GM18520 (cell line): ENCODE results near the gene PCGF3.
"Not testable (repeated sequence)": the region's sequence is repeated elsewhere in the genome, so short reads cannot be mapped to it uniquely, and the experiment has no call there.

Experiments used
- ATAC-seq: cut with Tn5 transposase; IDR thresholded peaks from one replicate; pipeline ENCODE4 v1.9.1; 2021; ENCODE audit not compliant: unreplicated experiment

Gene PCGF3

DNA sequence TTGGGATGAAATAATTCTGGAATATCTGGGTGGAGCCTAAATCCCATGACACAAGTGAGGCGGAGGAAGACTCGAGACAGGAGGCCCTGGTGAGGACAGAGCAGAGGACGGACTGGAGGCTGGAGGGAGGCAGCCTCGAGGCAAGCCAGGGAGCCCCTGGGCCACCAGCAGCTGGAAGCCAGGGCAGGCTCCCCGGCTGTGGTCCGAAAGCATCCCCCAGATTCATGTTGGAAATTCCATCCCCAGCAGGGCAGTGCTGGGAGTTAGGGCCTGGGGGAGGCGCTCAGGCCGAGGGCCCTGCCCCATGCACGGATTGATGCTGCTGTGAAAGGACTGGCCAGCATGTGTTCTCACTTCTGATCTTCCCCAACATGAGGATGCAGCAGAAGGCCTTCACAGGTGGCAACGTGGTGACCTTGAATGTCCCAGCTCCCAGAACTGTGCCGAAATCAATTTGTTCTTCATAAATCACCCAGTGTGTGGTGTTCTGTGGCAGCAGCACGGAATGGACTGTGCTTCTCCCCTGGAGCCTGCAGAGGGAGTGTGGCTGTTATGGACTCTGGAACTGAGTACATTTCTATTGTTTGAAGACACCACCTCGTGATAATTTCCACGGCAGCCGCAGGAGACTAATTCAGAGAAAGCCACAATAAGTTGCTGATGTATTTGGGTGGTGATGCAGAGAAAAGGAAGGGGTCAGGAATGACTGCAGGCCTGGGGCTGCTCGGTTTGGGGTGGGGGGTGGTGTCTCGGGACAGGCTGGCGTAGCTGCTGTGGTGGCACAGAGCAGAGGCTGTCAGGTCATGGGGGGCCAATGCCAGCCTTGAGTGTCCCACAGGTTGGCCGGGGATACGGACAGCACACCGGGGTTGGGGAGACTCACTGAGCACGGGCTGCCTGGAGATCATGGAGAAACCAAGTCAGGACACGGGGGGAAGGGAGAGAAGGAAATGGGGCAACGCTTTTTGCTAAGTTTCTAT lies 56.9 kb downstream of the PCGF3 start:
- no peak for ATAC-seq

- no peak for ATAC-seq
Measured at GRCh38 chr4:763191-763810, 57.7 kb downstream of the PCGF3 start.

GRCh38 chr4:763922-764321 lies 58.3 kb downstream of the PCGF3 start:
- ATAC-seq = no peak

DNA sequence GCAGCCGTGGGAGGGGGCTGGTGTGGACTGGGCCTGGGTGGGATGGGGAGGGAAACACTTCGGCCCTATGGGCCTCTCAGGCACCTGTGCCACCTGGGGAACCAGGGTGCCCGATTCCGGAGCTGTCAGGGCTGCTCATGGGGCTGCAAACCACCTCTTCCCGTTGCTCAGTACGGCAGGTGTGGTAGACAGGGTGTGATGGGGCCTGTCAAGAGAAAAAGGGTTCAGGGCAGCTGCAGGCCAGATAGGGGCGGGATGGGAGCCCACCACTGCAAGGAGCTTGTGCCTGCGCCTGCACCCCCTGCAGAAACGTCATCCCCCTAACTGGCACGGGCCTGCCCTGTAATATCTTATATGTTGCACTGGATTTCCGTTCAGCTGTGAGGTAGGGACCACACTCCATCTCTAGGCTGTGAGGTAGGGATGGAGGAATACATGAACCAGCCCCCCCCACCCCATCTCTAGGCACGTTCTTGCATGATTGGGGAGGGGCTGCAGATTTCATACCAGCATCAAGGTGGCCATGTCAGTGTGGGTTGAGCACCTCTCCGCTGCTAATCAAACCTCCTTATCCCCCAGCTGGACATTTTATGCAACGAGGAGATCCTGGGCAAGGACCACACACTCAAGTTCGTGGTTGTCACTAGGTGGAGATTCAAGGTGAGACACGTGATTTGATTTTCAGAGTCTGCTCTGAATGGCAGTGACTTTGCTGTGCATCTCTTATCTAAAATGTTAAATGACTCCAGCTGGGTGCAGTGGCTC lies 59.0 kb downstream of the PCGF3 start:
- no peak for ATAC-seq

DNA sequence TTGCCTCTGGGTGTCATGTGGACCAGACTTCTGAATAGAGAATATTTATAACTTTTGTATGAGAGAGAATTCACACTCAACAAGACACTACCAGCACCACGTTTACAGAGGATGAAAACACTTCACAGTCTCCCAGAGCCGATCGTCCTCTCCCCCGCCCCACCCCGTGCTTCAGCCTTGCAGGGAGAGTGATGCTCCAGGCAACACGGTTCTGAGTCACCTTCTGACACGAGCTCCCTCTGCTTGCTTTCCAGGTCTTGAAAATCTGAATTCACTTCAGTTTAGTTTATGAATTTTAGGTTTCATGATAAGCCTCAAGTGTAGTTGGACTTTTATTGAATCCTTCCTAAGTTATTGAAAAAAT lies 60.5 kb downstream of the PCGF3 start:
- no peak for ATAC-seq

DNA sequence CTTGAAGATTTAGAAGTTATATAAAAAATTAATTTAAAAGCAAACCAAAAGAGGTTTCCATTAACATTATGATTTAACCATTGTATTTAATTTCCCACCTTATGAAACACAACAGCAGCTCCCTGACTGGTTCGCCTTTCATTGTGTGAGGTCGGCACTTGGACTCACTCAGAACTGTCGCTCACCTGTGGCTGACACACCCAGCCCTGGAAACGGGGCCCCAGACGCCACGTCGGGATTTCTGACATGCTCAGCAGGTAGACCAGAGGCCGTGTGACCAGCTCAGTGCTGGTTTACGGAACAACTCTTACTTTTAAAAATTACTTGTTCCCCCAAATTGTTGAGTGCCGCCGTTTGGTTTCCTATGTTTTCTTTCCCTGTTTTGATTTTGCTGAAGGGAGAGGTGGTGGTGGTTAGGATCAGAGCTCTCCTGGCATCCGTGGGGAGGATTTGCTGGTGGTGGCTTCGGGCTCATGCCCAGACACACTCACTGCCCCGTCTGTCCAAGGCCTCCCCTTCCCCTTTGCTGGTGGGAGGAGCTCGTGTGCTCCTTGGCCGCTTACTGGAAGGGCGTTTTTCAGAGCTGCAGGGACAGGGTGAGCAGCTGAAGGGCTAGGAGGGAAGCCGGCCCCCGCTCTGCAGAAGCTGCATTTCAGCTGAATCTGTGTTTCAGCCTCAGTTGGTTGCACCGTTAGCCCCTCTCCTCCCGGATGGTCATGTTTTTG lies 61.1 kb downstream of the PCGF3 start:
- no peak for ATAC-seq

GRCh38 chr4:768076-768475 lies 62.4 kb downstream of the PCGF3 start:
- ATAC-seq = no peak

GRCh38 chr4:768995-769394 lies 63.4 kb downstream of the PCGF3 start:
- ATAC-seq = no peak

DNA sequence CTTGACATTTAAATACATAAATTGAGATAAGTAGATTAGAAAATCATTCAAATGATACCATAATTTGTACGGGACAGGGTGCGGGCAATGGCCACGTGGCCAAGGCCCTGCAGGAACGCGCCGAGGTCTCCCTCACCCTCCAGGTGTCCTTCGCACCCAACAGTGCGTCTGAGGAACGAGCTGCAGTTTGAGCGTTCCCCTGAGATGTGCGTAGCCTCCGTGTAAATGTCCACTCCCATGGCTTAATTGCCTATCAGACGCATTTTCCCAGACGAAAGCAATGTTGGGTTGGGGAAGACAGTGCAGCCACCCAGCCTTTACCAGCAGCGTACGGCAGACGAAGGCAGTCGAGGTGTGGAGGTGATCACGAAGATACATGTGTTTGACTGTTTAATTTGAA lies 63.9 kb downstream of the PCGF3 start:
- no peak for ATAC-seq

DNA sequence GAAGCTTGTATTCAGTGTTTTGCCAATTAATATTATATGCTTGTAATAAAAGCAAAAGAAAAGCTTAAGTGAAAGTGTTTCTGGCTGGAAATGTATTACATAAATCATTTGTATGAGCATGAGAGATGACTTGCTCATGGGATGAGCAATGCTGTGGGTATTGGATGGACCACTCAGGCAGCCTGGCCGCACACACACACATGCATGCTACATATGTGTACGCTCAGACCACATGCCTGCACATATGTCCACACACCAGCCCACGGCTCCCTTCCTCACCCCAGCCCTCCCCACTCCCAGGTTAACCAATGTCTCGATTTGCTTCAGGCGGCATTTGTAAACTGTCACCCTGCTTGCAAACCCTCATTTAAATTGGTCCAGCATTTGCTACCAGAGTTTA lies 64.4 kb downstream of the PCGF3 start:
- ATAC-seq = no peak

- ATAC-seq = no peak
Measured at GRCh38 chr4:771464-771863, 65.8 kb downstream of the PCGF3 start.

- no peak for ATAC-seq
Measured at GRCh38 chr4:772118-772517, 66.5 kb downstream of the PCGF3 start.

- no peak for ATAC-seq
Measured at GRCh38 chr4:772776-773175, 67.1 kb downstream of the PCGF3 start.

- no peak for ATAC-seq
Measured at GRCh38 chr4:773214-773613, 67.6 kb downstream of the PCGF3 start.

DNA sequence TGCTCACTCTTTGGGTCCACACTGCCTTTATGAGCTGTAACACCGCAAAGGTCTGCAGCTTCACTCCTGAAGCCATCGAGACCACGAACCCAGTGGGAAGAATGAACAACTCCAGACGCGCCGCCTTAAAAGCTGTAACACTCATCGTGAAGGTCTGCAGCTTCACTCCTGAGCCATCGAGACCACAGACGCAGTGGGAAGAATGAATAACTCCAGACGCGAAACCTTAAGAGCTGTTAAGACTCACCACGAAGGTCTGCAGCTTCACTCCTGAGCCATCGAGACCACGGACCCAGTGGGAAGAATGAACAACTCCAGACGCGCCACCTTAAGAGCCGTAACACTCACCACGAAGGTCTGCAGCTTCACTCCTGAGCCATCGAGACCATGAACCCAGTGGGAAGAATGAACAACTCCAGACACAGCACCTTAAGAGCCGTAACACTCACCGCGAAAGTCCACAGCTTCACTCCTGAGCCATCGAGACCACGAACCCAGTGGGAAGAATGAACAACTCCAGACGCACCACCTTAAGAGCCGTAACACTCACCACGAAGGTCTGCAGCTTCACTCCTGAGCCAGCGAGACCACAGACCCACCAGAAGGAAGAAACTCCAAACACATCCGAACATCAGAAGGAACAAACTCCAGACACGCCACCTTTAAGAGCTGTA lies 68.9 kb downstream of the PCGF3 start:
- ATAC-seq = not testable (repeated sequence)

DNA sequence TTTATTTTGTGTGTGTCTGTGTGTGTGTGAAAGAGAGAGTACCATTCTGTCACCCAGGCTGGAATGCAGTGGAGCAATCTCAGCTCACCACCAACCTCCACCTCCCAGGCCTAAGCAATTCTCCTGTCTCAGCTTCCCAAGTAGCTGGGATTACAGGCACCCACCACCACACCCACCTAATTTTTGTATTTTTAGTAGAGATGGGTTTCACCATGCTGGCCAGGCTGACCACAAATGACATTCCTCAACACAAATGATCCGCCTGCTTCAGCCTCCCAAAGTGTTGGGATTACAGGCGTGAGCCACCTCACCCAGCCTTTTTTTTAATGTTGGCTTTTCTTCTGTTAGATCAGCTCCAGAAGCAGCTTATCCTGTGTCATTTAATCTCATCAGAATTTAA lies 69.9 kb downstream of the PCGF3 start:
- not testable (repeated sequence) for ATAC-seq

DNA sequence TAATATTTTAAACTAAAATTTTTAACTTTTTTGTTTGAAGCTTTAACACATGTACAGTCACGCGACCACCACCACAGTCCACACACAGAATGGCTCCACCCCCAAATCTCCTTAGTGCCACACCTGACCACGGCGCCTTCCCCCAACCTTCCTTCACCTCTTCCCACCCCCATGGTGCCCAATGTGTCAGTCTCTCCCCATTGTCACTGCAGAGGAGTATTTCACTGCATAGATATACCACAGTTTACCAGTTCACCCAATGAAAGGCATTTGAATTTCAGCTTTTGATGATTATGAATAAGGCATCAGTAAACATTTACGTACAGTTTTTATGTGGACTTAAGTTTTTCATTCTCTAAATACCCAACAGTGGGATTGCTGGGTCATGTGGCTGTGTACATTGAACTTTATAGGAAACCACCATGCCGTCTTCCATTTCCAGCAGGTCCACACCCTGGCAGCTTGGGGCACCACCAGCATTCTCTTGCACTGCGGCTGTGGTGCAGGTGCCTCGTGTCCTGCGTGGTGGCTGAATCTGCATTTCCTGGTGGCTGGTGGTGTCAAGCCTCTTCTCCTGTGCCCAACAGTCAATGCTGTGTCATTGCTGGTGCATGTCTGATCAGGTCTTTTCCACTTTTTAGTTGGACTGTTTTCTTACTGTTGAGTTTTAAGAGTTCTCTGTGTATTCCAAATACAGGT lies 71.3 kb downstream of the PCGF3 start:
- no peak for ATAC-seq

- no peak for ATAC-seq
Measured at GRCh38 chr4:777520-778262, 72.1 kb downstream of the PCGF3 start.

DNA sequence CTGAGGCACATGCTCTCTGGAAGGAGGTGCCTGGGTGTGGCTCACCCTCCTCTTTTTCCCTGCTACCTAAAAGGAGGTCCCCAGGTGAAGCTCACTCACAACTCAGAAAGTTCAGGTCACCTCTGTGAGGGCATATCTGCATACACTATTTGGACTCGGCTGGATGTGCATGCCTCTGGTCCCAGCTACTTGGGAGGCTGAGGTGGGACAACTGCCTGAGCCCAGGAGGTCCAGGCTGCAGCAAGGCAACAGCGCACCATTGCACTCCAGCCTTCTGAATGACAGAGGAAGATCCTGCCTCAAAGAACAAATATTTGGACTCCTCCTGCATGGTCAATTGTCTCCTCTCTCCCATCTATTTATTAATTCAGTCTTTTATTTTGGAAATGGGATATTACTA lies 73.9 kb downstream of the PCGF3 start:
- no peak for ATAC-seq
